NCI-H1930 (cell line): ENCODE measurements around the gene CAPZA1.

Experiments used
- DNase-seq, 2 experiments: peaks; one replicate each; lab custom pipeline; 2025; lab: John Stamatoyannopoulos, UW

The CAPZA1 gene

GRCh38 chr1:112677501-112677900 lies 57.9 kb downstream of the CAPZA1 start:
- DNase-seq, result no peak

GRCh38 chr1:112678605-112679004 lies 59.0 kb downstream of the CAPZA1 start:
- DNase-seq, result no peak

GRCh38 chr1:112685913-112686312 lies 66.3 kb downstream of the CAPZA1 start:
- no peak for DNase-seq

GRCh38 chr1:112686417-112686816 lies 66.8 kb downstream of the CAPZA1 start:
- no peak for DNase-seq

- no peak for DNase-seq
Measured at GRCh38 chr1:112686835-112687234, 67.2 kb downstream of the CAPZA1 start.

- DNase-seq, result no peak
Measured at GRCh38 chr1:112687361-112687760, 67.7 kb downstream of the CAPZA1 start.

- DNase-seq, result no peak
Measured at GRCh38 chr1:112687785-112688496, 68.3 kb downstream of the CAPZA1 start.

GRCh38 chr1:112688781-112689193 lies 69.2 kb downstream of the CAPZA1 start:
- no peak for DNase-seq

GRCh38 chr1:112689196-112689841 lies 69.7 kb downstream of the CAPZA1 start:
- no peak for DNase-seq

GRCh38 chr1:112689842-112690237 lies 70.2 kb downstream of the CAPZA1 start:
- DNase-seq, result no peak

- DNase-seq, result no peak
Measured at GRCh38 chr1:112692681-112693080, 73.0 kb downstream of the CAPZA1 start.

- no peak for DNase-seq
Measured at GRCh38 chr1:112693821-112694220, 74.2 kb downstream of the CAPZA1 start.

- no peak for DNase-seq
Measured at GRCh38 chr1:112694363-112694929, 74.8 kb downstream of the CAPZA1 start.

- DNase-seq, result no peak
Measured at GRCh38 chr1:112695276-112695675, 75.6 kb downstream of the CAPZA1 start.

GRCh38 chr1:112696578-112697314 lies 77.1 kb downstream of the CAPZA1 start:
- no peak for DNase-seq

- DNase-seq, result no peak
Measured at GRCh38 chr1:112697781-112698201, 78.2 kb downstream of the CAPZA1 start.

GRCh38 chr1:112698366-112699310 lies 79.0 kb downstream of the CAPZA1 start:
- no peak for DNase-seq

GRCh38 chr1:112699425-112700144 lies 80.0 kb downstream of the CAPZA1 start:
- DNase-seq, result no peak

GRCh38 chr1:112700290-112701226 lies 80.9 kb downstream of the CAPZA1 start:
- peak; percentile 10 to 63 for DNase-seq
